HG03280 (cell line): Measurements from ENCODE around the gene CERT1.
"Not testable (repeated sequence)": the region's sequence is repeated elsewhere in the genome, so short reads cannot be mapped to it uniquely, and the experiment has no call there.

ENCODE experiments used
- ATAC-seq: cut with Tn5 transposase; IDR thresholded peaks from one replicate; pipeline ENCODE4 v1.9.1; 2021; ENCODE audit warnings: mild to moderate bottlenecking, moderate library complexity; ENCODE audit not compliant: unreplicated experiment

The CERT1 gene

GRCh38 chr5:75511435-75512382, at the start of gene CERT1, which contains the start of gene POLK:
Gene CERT1 (minus strand): TSS chr5:75511629. CDS start chr5:75511207, 422 bp downstream.
Gene POLK (plus strand): TSS chr5:75511891.
- ATAC-seq, result peak; percentile 86

- not testable (repeated sequence) for ATAC-seq
Measured at GRCh38 chr5:75560655-75561054, 49.2 kb upstream of the CERT1 start.

- no peak for ATAC-seq
Measured at GRCh38 chr5:75558981-75559632, 47.7 kb upstream of the CERT1 start.

- ATAC-seq, result no peak
Measured at GRCh38 chr5:75558221-75558620, 46.8 kb upstream of the CERT1 start.

GRCh38 chr5:75553358-75553757, 41.9 kb upstream of the CERT1 start:
- ATAC-seq, result no peak

- ATAC-seq, result no peak
Measured at GRCh38 chr5:75552764-75553163, 41.3 kb upstream of the CERT1 start.

- no peak for ATAC-seq
Measured at GRCh38 chr5:75551471-75551870, 40.0 kb upstream of the CERT1 start.

- no peak for ATAC-seq
Measured at GRCh38 chr5:75550597-75550996, 39.2 kb upstream of the CERT1 start.

- no peak for ATAC-seq
Measured at GRCh38 chr5:75547812-75548211, 36.4 kb upstream of the CERT1 start.

GRCh38 chr5:75546830-75547229, 35.4 kb upstream of the CERT1 start:
- ATAC-seq, result no peak

- ATAC-seq, result no peak
Measured at GRCh38 chr5:75545131-75545530, 33.7 kb upstream of the CERT1 start.

GRCh38 chr5:75538211-75538610, 26.8 kb upstream of the CERT1 start:
- no peak for ATAC-seq

GRCh38 chr5:75536694-75537360, 25.4 kb upstream of the CERT1 start:
- ATAC-seq, result no peak

- no peak for ATAC-seq
Measured at GRCh38 chr5:75536147-75536546, 24.7 kb upstream of the CERT1 start.

- no peak for ATAC-seq
Measured at GRCh38 chr5:75534734-75535133, 23.3 kb upstream of the CERT1 start.

GRCh38 chr5:75533716-75534115, 22.3 kb upstream of the CERT1 start:
- not testable (repeated sequence) for ATAC-seq

GRCh38 chr5:75532190-75532589, 20.8 kb upstream of the CERT1 start:
- ATAC-seq, result no peak

- ATAC-seq, result no peak
Measured at GRCh38 chr5:75529185-75529584, 17.8 kb upstream of the CERT1 start.

GRCh38 chr5:75526070-75526469, 14.6 kb upstream of the CERT1 start:
- no peak for ATAC-seq

- ATAC-seq, result no peak
Measured at GRCh38 chr5:75525344-75525743, 13.9 kb upstream of the CERT1 start.

- no peak for ATAC-seq
Measured at GRCh38 chr5:75524591-75524990, 13.2 kb upstream of the CERT1 start.
